Left kidney (tissue), 2 donors: ENCODE measurements around the gene CAMKK2. TPM values are rescaled to one million over a fixed set of nuclear protein-coding genes. Genes with fewer than 3 reads are reported as not detected.

Experiments
- DNase-seq: peaks from one replicate; pipeline ENCODE4 v3.0.0-alpha.2; 2013
- polyA plus RNA-seq: library from polyadenylated mRNA; unstranded; fragments of 120-200 nt; gene quantifications from one replicate; pipeline ENCODE4 v1.2.1, GENCODE V29; 2013; ENCODE audit not compliant: insufficient read length

The CAMKK2 gene
- polyA plus RNA-seq, 1 donor, result 37.6 TPM

- no peak for DNase-seq
Measured at GRCh38 chr12:121196902-121197301, 99.6 kb downstream of the CAMKK2 start.

- no peak for DNase-seq
Measured at GRCh38 chr12:121191151-121191550, 105.4 kb downstream of the CAMKK2 start.

GRCh38 chr12:121190523-121191031 lies 105.9 kb downstream of the CAMKK2 start:
- DNase-seq, result no peak

- DNase-seq, result no peak
Measured at GRCh38 chr12:121189619-121190155, 106.8 kb downstream of the CAMKK2 start.

GRCh38 chr12:121189131-121189530 lies 107.4 kb downstream of the CAMKK2 start:
- DNase-seq, result no peak

- DNase-seq, result no peak
Measured at GRCh38 chr12:121188227-121188626, 108.3 kb downstream of the CAMKK2 start.

Other genes starting within 250 kb of the CAMKK2 start
- 1.0 TPM for gene P2RX7, start 163.8 kb downstream of the CAMKK2 start, polyA plus RNA-seq
- gene P2RX4, start 86.6 kb downstream of the CAMKK2 start, polyA plus RNA-seq, result 30.4 TPM
- gene ANAPC5, start 55.7 kb upstream of the CAMKK2 start, polyA plus RNA-seq, result 215 TPM
- gene RNF34, start 103.4 kb upstream of the CAMKK2 start, polyA plus RNA-seq, result 52.5 TPM